Ovary (tissue), 9 donors: ENCODE results near the gene LCA5L. TPM values are rescaled to one million over a fixed set of nuclear protein-coding genes. Genes with fewer than 3 reads are reported as not detected.
"Not testable (repeated sequence)": the region's sequence is repeated elsewhere in the genome, so short reads cannot be mapped to it uniquely, and the experiment has no call there.

ENCODE experiments used
- DNase-seq, 5 donors: peaks; one replicate each; pipeline ENCODE4 v3.0.0-alpha.2; 2019 to 2020
- H3K27ac ChIP-seq, 2 donors: fragments of 200-600 bp; one replicate each; pipeline versions ENCODE4 v1.5.1 to v1.8.0; 2019 to 2022
- H3K27me3 ChIP-seq: fragments of 200-600 bp; one replicate; pipeline ENCODE4 v1.8.0; 2022
- H3K36me3 ChIP-seq: fragments of 200-600 bp; sonication (generic); one replicate; pipeline ENCODE4 v1.5.1; 2019
- H3K4me1 ChIP-seq: one replicate; pipeline ENCODE4 v1.8.1; 2013; ENCODE audit warnings: mild to moderate bottlenecking, moderate library complexity; ENCODE audit not compliant: insufficient read depth
- H3K4me3 ChIP-seq: fragments of 200-600 bp; sonication (generic); one replicate; pipeline ENCODE4 v1.5.1; 2017
- H3K9me3 ChIP-seq, 2 donors: fragments of 200-600 bp in 1 of 2; sonication (generic) in 1 of 2; one replicate each; pipeline versions ENCODE4 v1.5.1 to v1.8.1; 2013 to 2019; ENCODE audit warnings: mild to moderate bottlenecking in 1 of 2, moderate library complexity in 1 of 2
- EP300 ChIP-seq: sonication (generic); formaldehyde crosslinking; IDR thresholded peaks from one replicate; pipeline ENCODE4 v1.6.1; 2017; ENCODE audit warnings: antibody characterized with exemption
- POLR2A ChIP-seq: fragments of 450-650 bp; IDR thresholded peaks from one replicate; pipeline ENCODE4 v1.6.1; 2017; ENCODE audit warnings: antibody characterized with exemption, mild to moderate bottlenecking, moderate library complexity
- WGBS, 3 donors: extraction: QIAGEN DNeasy Blood & Tissue Kit in 1 of 3; methylation state at CpG; one replicate each; pipeline versions ENCODE4 v1.1.5 to v1.1.7; 2013 to 2017; 5-methylcytosine and 5-hydroxymethylcytosine counted together
- intact Hi-C, 4 donors: fragments of 100-400 bp; cut with DNase I; formaldehyde crosslinking; loops; one replicate each; pipeline versions ENCODE4 v1.11.0 to v1.15.1; 2022 to 2023
- polyA plus RNA-seq, 2 donors: library from polyadenylated mRNA; stranded (reverse); fragments of 200-250 nt in 1 of 2; fragments of 350-450 nt in 1 of 2; fragmentation: Illumina TruSeq in 1 of 2; extraction: RNeasy Lipid Tissue Mini Kit (QIAGEN cat#74804) in 1 of 2; gene quantifications; one replicate each; pipeline ENCODE4 v1.2.3, GENCODE V29; 2013 to 2014
- total RNA-seq, 7 donors: library from RNA; depleted of rRNA in 2 of 7; stranded (reverse); fragments of >200 nt in 2 of 7; fragmentation: NEBNext Ultra II Directional in 3 of 7; extraction: Animal tissue kit (Norgen Biotek cat#: 25700) in 3 of 7; gene quantifications; one replicate each; pipeline versions ENCODE4 v1.1.0 to v1.2.4, GENCODE V29; 2016 to 2023
- TF ChIP-seq, protein P1 (sequence below), 3 donors: fragments of 450-650 bp in 2 of 3; fragments of 200-600 bp in 1 of 3; IDR thresholded peaks; one replicate each; pipeline versions ENCODE4 v1.5.1 to v1.8.0; 2016 to 2022; ENCODE audit warnings: antibody characterized with exemption in 3 of 3, mild to moderate bottlenecking in 1 of 3
- donor health status: DM: no; HTN: no; CAD: no; lungs with moderate emphysema.
- donor health status: DM: no; HTN: no; CAD: no.
- donor health status: Bipolar disorder and iron deficiency.
- donor health status: DM: yes; HTN: yes; CAD: no.
- donor health status: DM: no; HTN: no; CAD: no.
- donor health status: DM: yes; HTN: yes; CAD: no.

Gene LCA5L
- total and polyA plus RNA-seq, 9 donors, result 0.76 to 11.8 (median 1.2) TPM

DNA sequence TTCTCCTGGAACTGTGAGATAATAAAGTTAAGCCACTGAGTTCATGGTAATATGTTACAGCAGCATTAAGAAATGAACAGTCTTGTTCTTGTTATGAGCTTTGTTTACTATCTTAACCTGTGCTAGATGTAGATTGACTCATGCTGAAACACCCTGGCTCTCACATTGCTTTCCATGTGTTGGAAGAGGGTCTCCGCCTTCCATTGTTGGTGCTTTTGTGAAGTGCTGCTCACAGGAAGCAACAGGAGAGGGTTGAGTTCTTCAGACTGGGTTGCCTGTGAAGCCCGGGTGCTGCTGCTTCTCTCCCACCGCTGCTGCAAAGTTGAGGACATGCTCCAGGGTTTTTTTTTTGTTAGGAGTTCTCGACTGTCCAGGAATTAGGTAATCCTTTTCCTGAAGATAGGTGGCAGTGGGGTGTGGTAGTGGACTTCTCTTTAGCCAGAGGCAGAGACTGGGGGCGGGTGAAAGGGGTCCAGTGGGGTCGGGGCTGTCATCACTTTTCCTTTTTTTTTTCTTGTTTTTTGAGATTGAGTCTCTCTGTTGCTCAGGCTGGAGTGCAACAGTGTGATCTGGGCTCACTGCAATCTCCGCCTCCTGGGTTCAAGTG, 68.0 kb downstream of the LCA5L start:
- intact Hi-C loops, result no loop called here
- TF ChIP-seq POLR2A (no peak), EP300 (no peak)
- TF ChIP-seq, protein P1, sequence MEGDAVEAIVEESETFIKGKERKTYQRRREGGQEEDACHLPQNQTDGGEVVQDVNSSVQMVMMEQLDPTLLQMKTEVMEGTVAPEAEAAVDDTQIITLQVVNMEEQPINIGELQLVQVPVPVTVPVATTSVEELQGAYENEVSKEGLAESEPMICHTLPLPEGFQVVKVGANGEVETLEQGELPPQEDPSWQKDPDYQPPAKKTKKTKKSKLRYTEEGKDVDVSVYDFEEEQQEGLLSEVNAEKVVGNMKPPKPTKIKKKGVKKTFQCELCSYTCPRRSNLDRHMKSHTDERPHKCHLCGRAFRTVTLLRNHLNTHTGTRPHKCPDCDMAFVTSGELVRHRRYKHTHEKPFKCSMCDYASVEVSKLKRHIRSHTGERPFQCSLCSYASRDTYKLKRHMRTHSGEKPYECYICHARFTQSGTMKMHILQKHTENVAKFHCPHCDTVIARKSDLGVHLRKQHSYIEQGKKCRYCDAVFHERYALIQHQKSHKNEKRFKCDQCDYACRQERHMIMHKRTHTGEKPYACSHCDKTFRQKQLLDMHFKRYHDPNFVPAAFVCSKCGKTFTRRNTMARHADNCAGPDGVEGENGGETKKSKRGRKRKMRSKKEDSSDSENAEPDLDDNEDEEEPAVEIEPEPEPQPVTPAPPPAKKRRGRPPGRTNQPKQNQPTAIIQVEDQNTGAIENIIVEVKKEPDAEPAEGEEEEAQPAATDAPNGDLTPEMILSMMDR (IDR thresholded peaks at IDR 0.05), result no peak

DNA sequence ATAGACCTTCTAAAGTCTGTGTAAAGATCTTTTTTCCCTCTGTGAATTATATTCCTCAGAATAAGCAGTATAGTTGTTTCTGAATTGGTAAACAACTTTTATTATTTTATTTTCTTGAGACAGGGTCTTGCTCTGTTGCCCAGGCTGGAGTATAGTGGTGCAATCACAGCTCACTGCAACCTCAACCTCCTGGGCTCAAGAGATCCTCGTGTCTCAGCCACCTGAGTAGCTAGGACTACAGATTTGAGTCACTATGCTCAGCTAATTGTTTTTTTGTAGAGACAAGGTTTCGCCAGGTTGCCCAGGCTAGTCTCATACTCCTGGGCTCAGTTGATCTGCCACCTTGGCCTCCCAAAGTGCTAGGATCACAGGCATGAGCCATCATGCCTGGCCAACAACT, 70.1 kb downstream of the LCA5L start:
- DNase-seq, result no peak
- TF ChIP-seq POLR2A (no peak), EP300 (no peak)
- TF ChIP-seq, protein P1 (IDR thresholded peaks at IDR 0.05), result no peak
- no peak overlapping the region for H3K27ac ChIP-seq
- H3K36me3 ChIP-seq, result no peaks in the 10 kb centered on the region
- WGBS, 3 donors, result 83 to 86% (median 83%) methylated on average over 2 of the region's 2 CpGs
- H3K27me3 ChIP-seq, result no peaks in the 10 kb centered on the region
- intact Hi-C loops, result no loop called here
- no peaks in the 10 kb centered on the region for H3K4me1 ChIP-seq
- no peak overlapping the region for H3K4me3 ChIP-seq
- no peaks in the 10 kb centered on the region for H3K9me3 ChIP-seq

More for the DNA sequence above, 68.0 kb downstream of the LCA5L start:
- WGBS, 3 donors, result 55 to 66% (median 56%) methylated on average over 7 of the region's 7 CpGs
- Histone ChIP-seq H3K27me3 (no peaks in the 10 kb centered on the region), H3K36me3 (no peaks in the 10 kb centered on the region), H3K4me1 (peaks cover 3% of the 10 kb centered on the region), H3K9me3 (no peaks in the 10 kb centered on the region), H3K27ac (no peak overlapping the region), H3K4me3 (no peak overlapping the region)
- DNase-seq, result no peak

DNA sequence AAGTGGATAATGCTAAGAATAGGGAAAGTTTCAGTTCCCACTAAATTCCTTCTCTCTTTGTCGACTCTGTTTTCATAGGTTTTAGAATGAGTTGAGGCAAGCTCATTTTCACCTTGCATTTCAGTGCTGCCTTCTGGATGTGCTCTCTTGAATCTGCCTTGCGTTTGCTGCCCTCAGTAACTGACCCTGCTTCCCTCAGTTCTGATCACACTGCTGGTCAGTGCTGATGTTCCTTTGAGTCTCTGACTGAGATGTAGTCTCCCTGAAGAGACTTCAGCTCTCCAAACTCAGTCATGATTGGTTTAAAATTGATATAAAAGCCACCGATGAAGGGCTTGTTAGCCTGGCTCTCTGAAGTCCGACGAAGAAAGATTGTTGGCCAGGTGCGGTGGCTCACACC, 71.5 kb downstream of the LCA5L start:
- Histone ChIP-seq H3K4me1 (no peaks in the 10 kb centered on the region), H3K27me3 (no peaks in the 10 kb centered on the region), H3K27ac (no peak overlapping the region), H3K36me3 (no peaks in the 10 kb centered on the region), H3K4me3 (no peak overlapping the region), H3K9me3 (no peaks in the 10 kb centered on the region)
- TF ChIP-seq, protein P1 (IDR thresholded peaks at IDR 0.05), result no peak
- TF ChIP-seq POLR2A (no peak), EP300 (no peak)
- DNase-seq, result no peak
- intact Hi-C loops, result no loop called here
- 64 to 76% (median 75%) methylated on average over 6 of the region's 6 CpGs for WGBS, 3 donors

DNA sequence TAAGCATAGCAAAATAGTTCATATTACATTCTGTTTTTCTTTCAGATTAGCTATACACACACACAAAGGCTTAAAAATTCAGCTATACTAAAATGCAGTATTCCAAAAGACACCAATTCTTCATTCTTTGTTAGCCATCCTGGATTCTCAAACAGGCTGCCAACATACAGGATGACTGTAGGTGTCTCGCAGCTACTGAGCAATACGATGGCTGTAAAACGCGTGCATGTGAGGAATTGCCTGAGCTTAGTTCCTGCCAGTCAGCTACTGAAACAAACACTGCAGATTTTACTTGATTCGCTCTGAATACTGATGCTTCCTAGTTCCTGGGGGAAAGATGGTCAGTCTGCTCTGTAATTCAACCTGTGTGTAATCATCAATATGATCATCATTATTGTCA, 71.9 kb downstream of the LCA5L start:
- no peak for DNase-seq
- 4 to 8% (median 5%) methylated on average over 5 of the region's 5 CpGs for WGBS, 3 donors
- TF ChIP-seq, protein P1 (IDR thresholded peaks at IDR 0.05), result no peak
- TF ChIP-seq EP300 (no peak), POLR2A (no peak)

DNA sequence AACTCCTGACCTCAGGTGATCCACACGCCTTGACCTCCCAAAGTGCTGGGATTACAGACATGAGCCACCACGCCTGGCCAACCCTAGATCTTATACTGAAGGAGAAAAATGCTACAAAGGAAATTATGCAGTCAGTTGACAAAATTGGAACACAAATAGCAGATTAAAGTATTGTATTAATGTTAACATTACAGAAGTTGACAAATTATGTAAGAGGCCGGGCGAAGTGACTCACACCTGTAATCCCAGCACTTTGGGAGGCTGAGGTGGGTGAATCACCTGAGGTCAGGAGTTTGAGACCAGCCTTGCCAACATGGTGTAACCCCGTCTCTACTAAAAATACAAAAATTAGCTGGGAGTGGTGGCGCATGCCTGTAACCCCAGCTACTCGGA, 75.7 kb downstream of the LCA5L start:
- H3K4me3 ChIP-seq, H3K4me1 ChIP-seq, H3K9me3 ChIP-seq, H3K27ac ChIP-seq, H3K27me3 ChIP-seq, intact Hi-C loops, DNase-seq, H3K36me3 ChIP-seq: not testable (repeated sequence)
- WGBS, 3 donors, result 80 to 83% (median 80%) methylated on average over 7 of the region's 7 CpGs

More for the DNA sequence above, 71.9 kb downstream of the LCA5L start:
- Histone ChIP-seq H3K27me3 (no peaks in the 10 kb centered on the region), H3K4me1 (no peaks in the 10 kb centered on the region), H3K4me3 (no peak overlapping the region), H3K9me3 (no peaks in the 10 kb centered on the region), H3K36me3 (no peaks in the 10 kb centered on the region), H3K27ac (no peak overlapping the region)
- intact Hi-C loops, result no loop called here
